Lower lobe of right lung (tissue), 2 donors: Measurements from ENCODE around the gene ANKRD33B. TPM values are rescaled to one million over a fixed set of nuclear protein-coding genes. Genes with fewer than 3 reads are reported as not detected.
"Not testable (repeated sequence)": the region's sequence is repeated elsewhere in the genome, so short reads cannot be mapped to it uniquely, and the experiment has no call there.

Experiments used
- ATAC-seq, 2 donors: fragments of 200-7000 bp; cut with Tn5 transposase; one replicate each; pipeline ENCODE4 v1.9.1; 2020 to 2022; ENCODE audit warnings: mild to moderate bottlenecking in 2 of 2, moderate library complexity in 2 of 2
- DNase-seq: peaks from one replicate; pipeline ENCODE4 v3.0.0-alpha.2; 2020
- H3K27ac ChIP-seq: fragments of 200-600 bp; one replicate; pipeline ENCODE4 v1.8.0; 2022
- H3K27me3 ChIP-seq: fragments of 200-600 bp; one replicate; pipeline ENCODE4 v1.8.0; 2022; ENCODE audit warnings: low read depth
- H3K36me3 ChIP-seq: fragments of 200-600 bp; one replicate; pipeline ENCODE4 v1.8.0; 2022; ENCODE audit warnings: mild to moderate bottlenecking
- H3K4me1 ChIP-seq: fragments of 200-600 bp; one replicate; pipeline ENCODE4 v1.8.0; 2022
- H3K4me3 ChIP-seq: fragments of 200-600 bp; one replicate; pipeline ENCODE4 v1.8.0; 2022; ENCODE audit warnings: mild to moderate bottlenecking
- H3K9me3 ChIP-seq: fragments of 200-600 bp; one replicate; pipeline ENCODE4 v1.8.0; 2022
- intact Hi-C: fragments of 100-400 bp; cut with DNase I; formaldehyde crosslinking; loops from one replicate; pipeline ENCODE4 v1.11.0; 2022
- total RNA-seq: library from RNA; stranded (reverse); fragmentation: NEBNext Ultra II Directional; extraction: Animal tissue kit (Norgen Biotek cat#: 25700); gene quantifications from one replicate; pipeline ENCODE4 v1.2.1, GENCODE V29; 2021
- TF ChIP-seq, protein P1 (sequence below): fragments of 200-600 bp; IDR thresholded peaks from one replicate; pipeline ENCODE4 v1.8.0; 2022; ENCODE audit warnings: antibody characterized with exemption, mild to moderate bottlenecking
- donor health status: DM: no; HTN: yes; CAD: no; lungs with severe emphysema.

Gene ANKRD33B
- total RNA-seq, 1 donor from 2014 or later, result 5.8 TPM

DNA sequence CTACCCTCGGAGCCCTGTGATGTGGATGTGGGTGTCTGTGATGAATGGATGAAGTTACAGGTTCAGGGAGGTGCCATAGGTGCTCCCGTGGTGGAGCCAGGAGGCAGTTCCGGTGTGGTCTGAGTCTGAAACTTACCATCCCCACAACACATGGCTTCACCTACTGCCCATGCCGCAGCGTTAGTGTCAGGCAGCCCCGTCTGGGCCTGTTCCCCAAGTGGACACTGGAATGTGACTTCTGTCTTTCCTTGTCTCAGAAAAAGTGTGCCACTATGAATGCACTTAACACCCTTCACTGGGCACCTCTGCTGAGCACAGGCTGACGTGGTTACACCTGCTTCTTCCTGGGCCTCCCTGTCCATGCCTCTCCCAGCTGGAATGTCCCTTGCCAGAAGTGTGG is 8.6 kb downstream of the ANKRD33B start:
- H3K27ac ChIP-seq, result no peak overlapping the region
- DNase-seq, result no peak

DNA sequence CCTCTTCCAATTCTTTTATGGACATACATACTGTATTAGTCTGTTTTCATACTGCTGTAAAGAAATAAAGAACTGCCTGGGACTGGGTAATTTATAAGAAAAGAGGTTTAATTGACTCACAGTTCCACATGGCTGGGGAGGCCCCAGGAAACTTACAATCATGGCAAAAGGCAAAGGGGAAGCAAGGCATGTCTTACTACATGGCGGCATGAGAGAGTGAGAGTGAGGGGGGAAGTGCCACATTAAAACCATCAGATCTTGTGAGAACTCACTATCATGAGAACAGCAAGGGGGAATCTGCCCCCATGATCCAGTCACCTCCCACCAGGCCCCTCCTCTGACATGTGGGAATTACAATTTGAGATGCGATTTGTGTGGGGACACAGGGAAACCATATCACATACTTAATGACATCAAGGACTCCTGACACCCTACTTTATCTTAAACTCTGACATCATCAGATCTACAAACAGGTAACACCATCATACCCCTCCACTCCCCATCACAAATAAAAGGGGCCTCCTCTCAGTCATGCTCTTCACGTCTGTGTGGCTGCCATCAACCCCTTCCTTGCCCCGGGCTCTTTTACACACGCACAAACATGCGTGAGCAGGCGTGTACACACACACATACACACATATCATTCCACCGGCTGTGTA is 9.7 kb downstream of the ANKRD33B start:
- ATAC-seq, result no peak
- no peak for DNase-seq
- Histone ChIP-seq H3K4me1 (peaks cover 13% of the 10 kb centered on the region), H3K36me3 (no peaks in the 10 kb centered on the region), H3K4me3 (no peak overlapping the region), H3K9me3 (no peaks in the 10 kb centered on the region), H3K27me3 (no peaks in the 10 kb centered on the region), H3K27ac (no peak overlapping the region)
- TF ChIP-seq, protein P1, sequence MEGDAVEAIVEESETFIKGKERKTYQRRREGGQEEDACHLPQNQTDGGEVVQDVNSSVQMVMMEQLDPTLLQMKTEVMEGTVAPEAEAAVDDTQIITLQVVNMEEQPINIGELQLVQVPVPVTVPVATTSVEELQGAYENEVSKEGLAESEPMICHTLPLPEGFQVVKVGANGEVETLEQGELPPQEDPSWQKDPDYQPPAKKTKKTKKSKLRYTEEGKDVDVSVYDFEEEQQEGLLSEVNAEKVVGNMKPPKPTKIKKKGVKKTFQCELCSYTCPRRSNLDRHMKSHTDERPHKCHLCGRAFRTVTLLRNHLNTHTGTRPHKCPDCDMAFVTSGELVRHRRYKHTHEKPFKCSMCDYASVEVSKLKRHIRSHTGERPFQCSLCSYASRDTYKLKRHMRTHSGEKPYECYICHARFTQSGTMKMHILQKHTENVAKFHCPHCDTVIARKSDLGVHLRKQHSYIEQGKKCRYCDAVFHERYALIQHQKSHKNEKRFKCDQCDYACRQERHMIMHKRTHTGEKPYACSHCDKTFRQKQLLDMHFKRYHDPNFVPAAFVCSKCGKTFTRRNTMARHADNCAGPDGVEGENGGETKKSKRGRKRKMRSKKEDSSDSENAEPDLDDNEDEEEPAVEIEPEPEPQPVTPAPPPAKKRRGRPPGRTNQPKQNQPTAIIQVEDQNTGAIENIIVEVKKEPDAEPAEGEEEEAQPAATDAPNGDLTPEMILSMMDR, result no peak
- intact Hi-C loops, result no loop called here

More for the DNA sequence above, 8.6 kb downstream of the ANKRD33B start:
- Histone ChIP-seq H3K4me1 (peaks cover 13% of the 10 kb centered on the region), H3K36me3 (no peaks in the 10 kb centered on the region), H3K4me3 (no peak overlapping the region), H3K27me3 (no peaks in the 10 kb centered on the region), H3K9me3 (no peaks in the 10 kb centered on the region)
- TF ChIP-seq, protein P1, result no peak
- no peak for ATAC-seq
- intact Hi-C loops, result no loop called here

DNA sequence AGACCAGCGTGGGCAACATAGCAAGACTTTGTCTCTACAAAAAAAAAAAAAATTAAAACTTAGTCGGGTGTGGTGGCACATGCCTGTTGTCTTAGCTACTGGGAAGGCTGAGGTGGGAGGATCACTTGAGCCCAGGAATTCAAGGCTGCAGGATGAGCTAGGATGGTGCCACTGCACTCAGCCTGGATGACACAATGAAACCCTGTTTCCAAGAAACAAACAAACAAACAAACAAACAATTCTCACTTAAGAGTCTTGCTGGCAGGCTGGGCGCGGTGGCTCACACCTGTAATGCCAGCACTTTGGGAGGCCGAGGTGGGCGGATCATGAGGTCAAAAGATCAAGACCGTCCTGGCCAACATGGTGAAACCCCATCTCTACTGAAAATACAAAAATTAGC is 11.0 kb downstream of the ANKRD33B start:
- ATAC-seq, H3K9me3 ChIP-seq, H3K36me3 ChIP-seq, H3K27ac ChIP-seq, H3K27me3 ChIP-seq, DNase-seq, H3K4me3 ChIP-seq, intact Hi-C loops: not testable (repeated sequence)
- H3K4me1 ChIP-seq, result peaks cover 13% of the 10 kb centered on the region

DNA sequence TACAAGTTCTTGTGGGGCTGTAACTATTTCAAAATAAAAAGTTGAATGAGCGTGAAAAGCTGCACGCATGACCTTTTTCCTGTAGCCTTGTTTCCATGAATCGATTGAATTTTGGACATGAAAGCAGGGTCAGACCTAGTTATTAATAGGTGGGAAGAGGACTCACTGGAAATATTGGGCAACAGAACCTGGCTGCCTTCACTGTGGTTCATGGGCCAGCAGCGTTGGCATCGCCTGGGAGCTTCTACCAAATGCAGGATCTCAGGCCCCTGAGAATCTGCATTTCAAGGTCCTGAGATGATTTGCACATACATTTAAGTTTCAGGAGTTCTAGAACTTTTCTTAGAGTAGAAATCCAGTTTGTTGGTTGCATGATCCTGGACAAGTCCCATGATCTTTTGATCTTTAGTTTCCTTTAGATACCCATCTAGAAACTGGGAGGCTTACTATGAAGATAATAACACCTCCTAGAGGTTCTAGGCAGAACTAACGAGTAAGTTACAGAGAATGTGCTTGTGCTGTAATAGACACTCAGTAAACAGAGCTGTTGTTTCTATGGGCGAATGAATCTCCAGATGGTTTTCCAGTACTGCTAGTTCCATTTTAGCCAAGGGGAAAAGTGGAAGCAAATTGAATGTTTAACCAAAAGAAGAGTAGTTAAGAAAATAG is 12.4 kb downstream of the ANKRD33B start:
- ATAC-seq (no peak), DNase-seq (no peak)
- Histone ChIP-seq H3K4me1 (peaks cover 13% of the 10 kb centered on the region), H3K9me3 (no peaks in the 10 kb centered on the region), H3K27ac (no peak overlapping the region), H3K36me3 (no peaks in the 10 kb centered on the region), H3K4me3 (no peak overlapping the region), H3K27me3 (no peaks in the 10 kb centered on the region)
- TF ChIP-seq, protein P1, result no peak
- intact Hi-C loops, result no loop called here

DNA sequence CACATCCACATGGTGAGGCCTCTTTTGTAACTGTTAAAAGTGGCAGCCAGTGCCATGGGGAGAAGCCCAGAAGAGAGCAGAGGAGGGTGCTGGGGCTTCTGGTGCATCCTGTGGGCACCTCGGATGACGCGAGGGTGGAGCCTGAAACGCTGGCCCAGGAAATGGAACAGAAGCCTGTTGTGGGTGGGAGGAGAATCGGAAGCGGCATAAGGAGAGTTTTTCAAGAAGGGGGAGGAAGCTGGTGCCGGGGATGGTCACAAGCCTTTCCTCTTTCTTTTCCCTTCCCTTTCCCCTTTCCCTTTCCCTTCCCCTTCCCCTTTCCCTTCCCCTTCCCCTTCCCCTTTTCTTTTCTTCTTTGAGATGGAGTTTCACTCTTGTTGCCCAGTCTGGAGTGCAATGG is 12.9 kb downstream of the ANKRD33B start:
- peaks cover 13% of the 10 kb centered on the region for H3K4me1 ChIP-seq
- DNase-seq (no peak), ATAC-seq (no peak)
- no peak overlapping the region for H3K27ac ChIP-seq
- TF ChIP-seq, protein P1, result no peak
- intact Hi-C loops, result no loop called here
- no peak overlapping the region for H3K4me3 ChIP-seq
- no peaks in the 10 kb centered on the region for H3K9me3 ChIP-seq
- H3K36me3 ChIP-seq, result no peaks in the 10 kb centered on the region
- H3K27me3 ChIP-seq, result no peaks in the 10 kb centered on the region
